Parathyroid adenoma (tissue), 2 donors: ENCODE results near the gene TYMP.

Experiments used
- H2AFZ ChIP-seq: fragments of 300-600 bp; sonication (generic); one replicate; pipeline ENCODE4 v1.7.0; 2017; ENCODE audit warnings: antibody characterized with exemption, mild to moderate bottlenecking
- H3K27ac ChIP-seq: fragments of 300-600 bp; sonication (generic); one replicate; pipeline ENCODE4 v1.7.0; 2017
- H3K27me3 ChIP-seq: fragments of 300-600 bp; sonication (generic); one replicate; pipeline ENCODE4 v1.7.0; 2017; ENCODE audit warnings: low read length; ENCODE audit not compliant: control insufficient read depth, insufficient read depth
- H3K36me3 ChIP-seq: fragments of 300-600 bp; sonication (generic); one replicate; pipeline ENCODE4 v1.7.0; 2017; ENCODE audit warnings: low read length; ENCODE audit not compliant: control insufficient read depth, insufficient read depth
- H3K4me1 ChIP-seq: fragments of 300-600 bp; sonication (generic); one replicate; pipeline ENCODE4 v1.7.0; 2017; ENCODE audit warnings: control low read depth
- H3K4me2 ChIP-seq: fragments of 300-600 bp; sonication (generic); one replicate; pipeline ENCODE4 v1.7.0; 2017; ENCODE audit warnings: low read length
- H3K4me3 ChIP-seq: fragments of 300-600 bp; sonication (generic); one replicate; pipeline ENCODE4 v1.7.0; 2017; ENCODE audit warnings: low read depth, low read length
- H3K79me2 ChIP-seq: fragments of 300-600 bp; sonication (generic); one replicate; pipeline ENCODE4 v1.7.0; 2017; ENCODE audit warnings: control low read depth
- H3K9ac ChIP-seq: fragments of 300-600 bp; sonication (generic); one replicate; pipeline ENCODE4 v1.7.0; 2017; ENCODE audit warnings: mild to moderate bottlenecking
- H3K9me3 ChIP-seq: fragments of 300-600 bp; sonication (generic); one replicate; pipeline ENCODE4 v1.7.0; 2017; ENCODE audit warnings: low read length; ENCODE audit not compliant: control insufficient read depth
- CTCF ChIP-seq: fragments of 300-600 bp; sonication (generic); IDR thresholded peaks from one replicate; pipeline ENCODE4 v1.7.0; 2017; ENCODE audit warnings: antibody characterized with exemption, mild to moderate bottlenecking
- donor health status: primary hyperparathyroidism.

Gene TYMP

GRCh38 chr22:50576806-50577696 lies 47.2 kb upstream of the TYMP start:
- Histone ChIP-seq H3K36me3 (no peaks in the 10 kb centered on the region), H3K27me3 (no peaks in the 10 kb centered on the region), H2AFZ (no peak overlapping the region), H3K4me3 (no peak overlapping the region), H3K27ac (peak overlapping the region; percentile 88), H3K4me2 (no peak overlapping the region), H3K79me2 (no peaks in the 10 kb centered on the region), H3K4me1 (no peaks in the 10 kb centered on the region), H3K9ac (no peak overlapping the region), H3K9me3 (no peaks in the 10 kb centered on the region)
- TF ChIP-seq CTCF, result no peak

GRCh38 chr22:50576070-50576469 lies 46.3 kb upstream of the TYMP start:
- H3K79me2 ChIP-seq, result no peaks in the 10 kb centered on the region
- H3K27me3 ChIP-seq, result no peaks in the 10 kb centered on the region
- H2AFZ ChIP-seq, result no peak overlapping the region
- H3K9ac ChIP-seq, result no peak overlapping the region
- no peak overlapping the region for H3K4me3 ChIP-seq
- H3K4me2 ChIP-seq, result no peak overlapping the region
- H3K36me3 ChIP-seq, result no peaks in the 10 kb centered on the region
- peak; percentile 50 for TF ChIP-seq CTCF
- no peaks in the 10 kb centered on the region for H3K4me1 ChIP-seq
- H3K9me3 ChIP-seq, result no peaks in the 10 kb centered on the region
- no peak overlapping the region for H3K27ac ChIP-seq

- Histone ChIP-seq H3K27ac (no peak overlapping the region), H3K36me3 (no peaks in the 10 kb centered on the region), H3K9ac (no peak overlapping the region)
These were observed 45.7 kb upstream of the TYMP start for GRCh38 chr22:50575426-50575941.

DNA sequence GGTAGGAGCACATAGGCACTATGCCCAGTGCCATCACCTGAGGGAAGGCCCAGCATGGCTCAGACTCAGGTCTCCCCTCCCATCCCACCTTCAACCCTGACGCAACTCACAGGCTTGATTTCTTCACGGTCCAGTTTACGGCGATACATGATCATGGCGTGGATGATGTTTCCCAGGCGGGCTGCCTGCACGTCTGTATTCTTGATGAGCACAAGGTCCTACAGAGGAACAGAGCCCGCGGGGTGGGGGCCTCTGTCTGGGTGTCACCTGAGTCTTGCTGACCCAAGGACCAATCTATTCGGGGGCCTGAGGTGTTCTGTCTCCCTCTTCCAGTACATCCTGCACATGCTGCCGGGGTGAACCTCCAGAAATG lies 44.6 kb upstream of the TYMP start:
- Histone ChIP-seq H3K4me2 (no peak overlapping the region), H2AFZ (no peak overlapping the region), H3K79me2 (no peaks in the 10 kb centered on the region), H3K27ac (no peak overlapping the region), H3K27me3 (no peaks in the 10 kb centered on the region), H3K4me3 (no peak overlapping the region), H3K9ac (no peak overlapping the region), H3K4me1 (peaks cover 10% of the 10 kb centered on the region), H3K9me3 (no peaks in the 10 kb centered on the region), H3K36me3 (no peaks in the 10 kb centered on the region)
- no peak for TF ChIP-seq CTCF

More at GRCh38 chr22:50575426-50575941, 45.7 kb upstream of the TYMP start:
- Histone ChIP-seq H3K79me2 (no peaks in the 10 kb centered on the region), H3K4me2 (no peak overlapping the region), H3K9me3 (no peaks in the 10 kb centered on the region), H3K4me3 (no peak overlapping the region), H2AFZ (no peak overlapping the region), H3K27me3 (no peaks in the 10 kb centered on the region), H3K4me1 (peaks cover 4% of the 10 kb centered on the region)
- TF ChIP-seq CTCF, result no peak
